ENCODE data around the gene STK38.

DNA sequence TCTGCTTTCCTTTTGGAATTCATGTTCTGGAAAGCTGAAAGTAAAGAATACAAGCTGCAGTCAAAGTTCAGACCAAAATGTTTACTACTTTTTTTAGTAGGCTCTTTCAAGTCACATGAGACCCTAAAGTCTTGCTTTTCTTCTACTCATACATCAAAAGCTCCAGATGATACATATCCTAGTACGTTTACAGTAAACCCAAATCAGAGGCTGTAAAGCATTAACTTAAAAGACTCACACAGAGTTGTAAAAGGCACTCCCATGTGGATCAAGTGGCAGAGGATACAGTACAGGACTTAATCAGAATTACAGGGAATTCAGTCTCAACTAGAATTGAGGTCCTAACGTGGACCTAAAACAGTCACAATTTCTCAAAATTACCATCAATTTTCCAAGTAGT lies 40.7 kb downstream of the STK38 start:
- TF ChIP-seq, protein P1, sequence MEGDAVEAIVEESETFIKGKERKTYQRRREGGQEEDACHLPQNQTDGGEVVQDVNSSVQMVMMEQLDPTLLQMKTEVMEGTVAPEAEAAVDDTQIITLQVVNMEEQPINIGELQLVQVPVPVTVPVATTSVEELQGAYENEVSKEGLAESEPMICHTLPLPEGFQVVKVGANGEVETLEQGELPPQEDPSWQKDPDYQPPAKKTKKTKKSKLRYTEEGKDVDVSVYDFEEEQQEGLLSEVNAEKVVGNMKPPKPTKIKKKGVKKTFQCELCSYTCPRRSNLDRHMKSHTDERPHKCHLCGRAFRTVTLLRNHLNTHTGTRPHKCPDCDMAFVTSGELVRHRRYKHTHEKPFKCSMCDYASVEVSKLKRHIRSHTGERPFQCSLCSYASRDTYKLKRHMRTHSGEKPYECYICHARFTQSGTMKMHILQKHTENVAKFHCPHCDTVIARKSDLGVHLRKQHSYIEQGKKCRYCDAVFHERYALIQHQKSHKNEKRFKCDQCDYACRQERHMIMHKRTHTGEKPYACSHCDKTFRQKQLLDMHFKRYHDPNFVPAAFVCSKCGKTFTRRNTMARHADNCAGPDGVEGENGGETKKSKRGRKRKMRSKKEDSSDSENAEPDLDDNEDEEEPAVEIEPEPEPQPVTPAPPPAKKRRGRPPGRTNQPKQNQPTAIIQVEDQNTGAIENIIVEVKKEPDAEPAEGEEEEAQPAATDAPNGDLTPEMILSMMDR (IDR thresholded peaks at IDR 0.05): no peak
- TF ChIP-seq POLR2A (IDR thresholded peaks at IDR 0.05) (no peak), POLR2AphosphoS5 (IDR thresholded peaks at IDR 0.05) (no peak), EP300 (IDR thresholded peaks at IDR 0.05) (no peak)
